Measurements from ENCODE around the gene AKR1C8. TPM values are rescaled to one million over a fixed set of nuclear protein-coding genes. Genes with fewer than 3 reads are reported as not detected.

Gene AKR1C8
- total and polyA plus RNA-seq, 10 of the 15 experiments (the other 5 are each of a cell fraction or from before 2014, with no cell fraction given) = 0.18 TPM; not detected in 9

DNA sequence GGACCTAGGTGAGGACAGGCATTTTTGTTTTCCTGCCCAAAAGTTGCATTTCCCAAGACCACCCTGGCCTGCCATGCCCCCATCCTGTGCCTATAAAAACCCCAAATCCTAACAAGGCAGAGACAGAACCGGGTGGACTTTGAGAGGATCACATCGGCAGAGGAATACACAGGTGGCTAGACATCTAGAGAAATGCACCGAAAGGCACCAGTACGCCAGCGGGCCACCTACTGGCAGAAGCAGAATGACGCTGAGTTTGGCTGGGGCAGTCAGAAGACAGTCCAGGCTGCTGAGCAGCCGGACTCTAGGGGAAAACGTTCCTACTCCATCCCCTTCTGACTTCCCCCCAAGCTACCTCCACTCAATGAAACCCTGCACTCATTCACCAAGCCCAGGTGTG lies 14.4 kb upstream of the AKR1C8 start:
- no TSS peak for BruUV-seq (replicated peaks)
- no peaks in the 10 kb centered on the region for H3K9me3 ChIP-seq (replicated peaks; ENCODE audit: control insufficient read depth, insufficient read depth, low read length)
- no peak overlapping the region for H3K27ac ChIP-seq (ENCODE audit: control insufficient read depth, insufficient read depth)
- ATAC-seq = no peak
- H3K4me1 ChIP-seq (ENCODE audit: control insufficient read depth, insufficient read depth, low read length) = no peaks in the 10 kb centered on the region
- ChIA-PET RAD21 (ENCODE audit: unreplicated experiment) (no interaction called here), POLR2A (no interaction called here), SMC1A (ENCODE audit: uncharacterized antibody, unreplicated experiment) (no interaction called here), CTCF (no interaction called here)
- no peaks in the 10 kb centered on the region for H3K36me3 ChIP-seq (ENCODE audit: control insufficient read depth in 2 of 2, insufficient read depth in 2 of 2, low read length in 1 of 2)
- no peak for DNase-seq (ENCODE audit: low read depth, low spot score)
- WGBS (ENCODE audit: insufficient coverage, insufficient replicate concordance, low lambda C conversion rate, missing lambda C conversion rate) = 44% methylated on average over 8 of the region's 8 CpGs
- intact Hi-C loops (cut with micrococcal nuclease; ENCODE audit: unreplicated experiment) = no loop called here
- H3K4me3 ChIP-seq = no peak overlapping the region
- no peaks in the 10 kb centered on the region for H4K20me1 ChIP-seq (ENCODE audit: control insufficient read depth, insufficient read depth)
- H2AFZ ChIP-seq (ENCODE audit: control insufficient read depth, low read depth, low read length) = no peak overlapping the region
- no peak overlapping the region for H3K4me2 ChIP-seq (ENCODE audit: control insufficient read depth, insufficient read depth)
- H3K79me2 ChIP-seq (ENCODE audit: control insufficient read depth, insufficient read depth, low read length) = no peaks in the 10 kb centered on the region
- in situ Hi-C loops (cut with MboI) = no loop called here
- FAIRE-seq = no peak
- H3K27me3 ChIP-seq (replicated peaks in 1 of 2; ENCODE audit: control insufficient read depth in 2 of 2, insufficient read depth in 2 of 2, low read length in 1 of 2) = no peaks in the 10 kb centered on the region
- TF ChIP-seq, protein P1, sequence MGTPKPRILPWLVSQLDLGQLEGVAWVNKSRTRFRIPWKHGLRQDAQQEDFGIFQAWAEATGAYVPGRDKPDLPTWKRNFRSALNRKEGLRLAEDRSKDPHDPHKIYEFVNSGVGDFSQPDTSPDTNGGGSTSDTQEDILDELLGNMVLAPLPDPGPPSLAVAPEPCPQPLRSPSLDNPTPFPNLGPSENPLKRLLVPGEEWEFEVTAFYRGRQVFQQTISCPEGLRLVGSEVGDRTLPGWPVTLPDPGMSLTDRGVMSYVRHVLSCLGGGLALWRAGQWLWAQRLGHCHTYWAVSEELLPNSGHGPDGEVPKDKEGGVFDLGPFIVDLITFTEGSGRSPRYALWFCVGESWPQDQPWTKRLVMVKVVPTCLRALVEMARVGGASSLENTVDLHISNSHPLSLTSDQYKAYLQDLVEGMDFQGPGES (IDR thresholded peaks at IDR 0.05) = no peak
- TF ChIP-seq RBBP5 (conservative IDR thresholded peaks at IDR 0.05) (no peak), IRF4 (IDR thresholded peaks at IDR 0.05; ENCODE audit: low read depth, low read length) (no peak), CREB1 (IDR thresholded peaks at IDR 0.05; ENCODE audit: low read depth) (no peak), MTA3 (IDR thresholded peaks at IDR 0.05; ENCODE audit: borderline replicate concordance, low read length) (no peak)
- TF ChIP-seq, protein P2, sequence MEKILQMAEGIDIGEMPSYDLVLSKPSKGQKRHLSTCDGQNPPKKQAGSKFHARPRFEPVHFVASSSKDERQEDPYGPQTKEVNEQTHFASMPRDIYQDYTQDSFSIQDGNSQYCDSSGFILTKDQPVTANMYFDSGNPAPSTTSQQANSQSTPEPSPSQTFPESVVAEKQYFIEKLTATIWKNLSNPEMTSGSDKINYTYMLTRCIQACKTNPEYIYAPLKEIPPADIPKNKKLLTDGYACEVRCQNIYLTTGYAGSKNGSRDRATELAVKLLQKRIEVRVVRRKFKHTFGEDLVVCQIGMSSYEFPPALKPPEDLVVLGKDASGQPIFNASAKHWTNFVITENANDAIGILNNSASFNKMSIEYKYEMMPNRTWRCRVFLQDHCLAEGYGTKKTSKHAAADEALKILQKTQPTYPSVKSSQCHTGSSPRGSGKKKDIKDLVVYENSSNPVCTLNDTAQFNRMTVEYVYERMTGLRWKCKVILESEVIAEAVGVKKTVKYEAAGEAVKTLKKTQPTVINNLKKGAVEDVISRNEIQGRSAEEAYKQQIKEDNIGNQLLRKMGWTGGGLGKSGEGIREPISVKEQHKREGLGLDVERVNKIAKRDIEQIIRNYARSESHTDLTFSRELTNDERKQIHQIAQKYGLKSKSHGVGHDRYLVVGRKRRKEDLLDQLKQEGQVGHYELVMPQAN (conservative IDR thresholded peaks at IDR 0.05) = no peak
- H3K9ac ChIP-seq (ENCODE audit: control insufficient read depth, insufficient read depth, low read length) = no peak overlapping the region

Measured in GM12878 (cell line).